GM12864 (cell line): ENCODE measurements around the gene THOP1.

Experiments
- DNase-seq: peaks from one replicate; pipeline ENCODE4 v3.0.0-alpha.2; 2011; ENCODE audit warnings: low read depth
- H3K4me3 ChIP-seq: 2 replicates; pipeline ENCODE4 v1.5.1; 2011; ENCODE audit warnings: mild to moderate bottlenecking, low read depth, low read length, control low read depth
- TF ChIP-seq, protein P1 (sequence below): IDR thresholded peaks from 2 replicates; pipeline ENCODE4 v1.5.1; 2011; ENCODE audit warnings: low read depth, mild to moderate bottlenecking, moderate library complexity, low read length, control low read depth, inconsistent platforms; ENCODE audit errors: missing control alignments

THOP1 gene

DNA sequence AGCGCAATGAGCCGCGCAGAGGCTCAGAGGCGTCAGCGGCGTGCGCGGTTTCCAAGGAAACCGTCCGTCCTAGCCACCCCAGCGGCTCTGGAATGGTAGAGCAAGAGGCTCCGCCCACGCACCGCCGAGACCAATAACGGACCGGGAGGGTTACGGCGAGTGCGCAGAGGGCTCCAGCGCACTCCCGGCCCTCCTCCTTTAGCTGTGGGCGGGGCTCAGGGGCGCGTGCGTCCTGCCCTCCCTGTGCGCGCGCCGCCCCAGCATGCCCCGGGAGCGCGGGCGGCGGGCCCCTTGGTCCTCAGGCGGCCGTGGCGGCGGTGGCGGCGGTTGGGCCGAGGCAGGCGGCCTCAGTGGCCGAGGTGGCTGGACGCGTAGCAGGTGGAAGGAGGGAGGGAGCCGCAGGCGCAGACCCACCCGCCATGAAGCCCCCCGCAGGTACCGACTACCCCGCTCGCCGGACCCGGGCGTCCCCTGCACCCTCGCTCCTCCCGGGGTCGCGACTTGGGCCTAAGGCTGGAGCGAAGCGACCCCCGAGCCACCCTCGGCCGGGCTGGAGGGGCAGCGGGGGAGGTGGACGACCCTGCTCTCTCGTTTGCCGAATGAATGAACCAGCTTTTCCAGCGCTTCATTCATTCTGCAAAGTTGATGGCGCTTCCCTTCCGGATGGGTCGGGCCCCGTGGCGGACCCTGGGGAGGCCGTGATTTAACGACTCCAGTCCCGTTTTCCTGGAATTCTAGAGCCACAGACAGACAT is at the start of gene THOP1:
THOP1 (plus strand) TSS at position 260 of the 754 bp plus-strand sequence; CDS start at position 420, 160 bp downstream.
- peak within 1 kb of the TSS; percentile 90 for H3K4me3 ChIP-seq
- DNase-seq, result peak; percentile 96
- TF ChIP-seq, protein P1, sequence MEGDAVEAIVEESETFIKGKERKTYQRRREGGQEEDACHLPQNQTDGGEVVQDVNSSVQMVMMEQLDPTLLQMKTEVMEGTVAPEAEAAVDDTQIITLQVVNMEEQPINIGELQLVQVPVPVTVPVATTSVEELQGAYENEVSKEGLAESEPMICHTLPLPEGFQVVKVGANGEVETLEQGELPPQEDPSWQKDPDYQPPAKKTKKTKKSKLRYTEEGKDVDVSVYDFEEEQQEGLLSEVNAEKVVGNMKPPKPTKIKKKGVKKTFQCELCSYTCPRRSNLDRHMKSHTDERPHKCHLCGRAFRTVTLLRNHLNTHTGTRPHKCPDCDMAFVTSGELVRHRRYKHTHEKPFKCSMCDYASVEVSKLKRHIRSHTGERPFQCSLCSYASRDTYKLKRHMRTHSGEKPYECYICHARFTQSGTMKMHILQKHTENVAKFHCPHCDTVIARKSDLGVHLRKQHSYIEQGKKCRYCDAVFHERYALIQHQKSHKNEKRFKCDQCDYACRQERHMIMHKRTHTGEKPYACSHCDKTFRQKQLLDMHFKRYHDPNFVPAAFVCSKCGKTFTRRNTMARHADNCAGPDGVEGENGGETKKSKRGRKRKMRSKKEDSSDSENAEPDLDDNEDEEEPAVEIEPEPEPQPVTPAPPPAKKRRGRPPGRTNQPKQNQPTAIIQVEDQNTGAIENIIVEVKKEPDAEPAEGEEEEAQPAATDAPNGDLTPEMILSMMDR, result no peak

DNA sequence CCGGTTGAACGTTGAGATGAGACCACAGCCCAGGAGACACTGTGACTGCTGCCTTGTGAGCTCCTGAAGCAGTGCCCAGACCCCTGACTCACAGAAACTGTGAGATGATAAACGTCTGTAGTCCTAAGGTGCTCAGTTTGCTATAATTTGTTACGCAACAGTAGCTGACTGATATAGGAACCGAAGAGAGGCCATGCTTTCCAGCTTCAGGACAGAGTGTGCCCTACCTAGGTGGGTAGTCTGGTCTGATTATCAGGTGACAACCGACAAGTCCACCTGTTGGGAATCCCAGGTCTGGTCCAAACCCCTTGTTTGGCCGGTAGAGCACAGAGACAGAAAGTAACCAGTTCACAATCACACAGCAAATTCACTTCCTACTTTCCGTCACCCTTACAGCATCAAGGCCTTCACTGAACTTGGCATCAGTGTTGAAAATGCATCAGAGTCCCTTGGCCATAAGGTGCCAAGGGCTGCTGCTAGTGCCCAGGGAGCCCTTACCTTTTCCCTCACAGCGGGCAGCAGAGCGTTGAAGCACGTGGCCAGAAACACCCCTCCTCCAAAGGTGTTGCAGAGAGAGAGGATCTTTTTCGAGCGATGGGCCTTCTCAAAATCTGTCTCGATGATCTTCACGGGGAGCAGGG is 48.6 kb upstream of the THOP1 start:
- TF ChIP-seq, protein P1, result no peak
- DNase-seq, result no peak
- H3K4me3 ChIP-seq, result no peak overlapping the region

DNA sequence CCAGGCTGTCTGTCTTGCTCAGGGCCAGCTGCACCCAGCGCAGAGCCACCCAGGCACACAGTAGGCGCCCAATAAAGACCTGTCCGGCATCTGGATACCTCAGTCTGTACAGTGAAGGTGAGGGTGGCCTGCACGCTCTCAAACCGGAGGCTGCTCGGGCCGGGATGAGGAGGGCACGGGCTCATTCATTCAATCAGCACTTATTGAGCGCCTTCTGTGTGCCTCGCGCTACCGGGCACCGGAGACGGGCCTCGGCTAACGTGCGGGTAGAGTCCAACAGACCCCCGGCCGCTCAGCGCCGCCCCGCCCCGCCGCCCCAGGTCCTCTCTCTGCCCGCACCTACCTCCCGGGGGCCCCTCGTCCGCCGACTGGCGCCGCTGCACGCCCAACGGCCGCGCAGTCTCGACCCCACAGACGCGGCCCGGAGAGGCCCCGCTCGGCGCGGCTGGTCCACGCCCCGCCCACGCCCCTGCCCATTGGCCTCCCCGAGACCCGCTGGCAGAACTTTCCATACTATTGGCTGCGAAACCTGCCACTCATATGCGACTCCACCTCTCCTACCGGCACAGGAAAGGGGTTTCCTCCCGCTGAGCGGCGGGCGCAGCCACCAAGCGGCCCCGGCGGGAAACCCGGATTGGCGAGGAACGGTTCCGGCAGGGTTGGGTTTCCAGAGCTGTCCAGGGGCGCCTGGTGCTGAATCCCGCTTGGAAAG is 45.5 kb upstream of the THOP1 start, which contains the start of gene SLC39A3:
SLC39A3 (minus strand) TSS at position 416 of the 712 bp plus-strand sequence. CDS start 2,760 bp downstream, outside the sequence.
- DNase-seq, result peak; percentile 98
- TF ChIP-seq, protein P1, result no peak
- H3K4me3 ChIP-seq, result peak within 1 kb of the TSS; percentile 97

DNA sequence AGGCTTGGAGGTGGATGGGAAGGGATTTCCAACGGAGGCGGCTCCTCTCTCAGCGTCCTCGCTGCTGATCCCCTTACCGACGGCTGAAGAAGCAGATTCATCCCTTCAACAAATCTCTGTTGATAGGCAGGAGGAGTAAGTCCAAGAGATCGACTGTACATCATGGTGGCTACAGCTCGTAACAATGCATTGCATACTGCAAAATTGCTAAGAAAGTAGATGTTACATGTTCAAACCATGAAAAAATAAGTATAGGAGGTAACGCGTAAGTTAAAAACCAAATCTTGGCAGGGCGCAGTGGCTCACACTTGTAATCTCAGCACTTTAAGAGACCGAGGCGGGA is 45.0 kb upstream of the THOP1 start:
- DNase-seq, result no peak
- TF ChIP-seq, protein P1, result no peak
- no peak overlapping the region for H3K4me3 ChIP-seq

DNA sequence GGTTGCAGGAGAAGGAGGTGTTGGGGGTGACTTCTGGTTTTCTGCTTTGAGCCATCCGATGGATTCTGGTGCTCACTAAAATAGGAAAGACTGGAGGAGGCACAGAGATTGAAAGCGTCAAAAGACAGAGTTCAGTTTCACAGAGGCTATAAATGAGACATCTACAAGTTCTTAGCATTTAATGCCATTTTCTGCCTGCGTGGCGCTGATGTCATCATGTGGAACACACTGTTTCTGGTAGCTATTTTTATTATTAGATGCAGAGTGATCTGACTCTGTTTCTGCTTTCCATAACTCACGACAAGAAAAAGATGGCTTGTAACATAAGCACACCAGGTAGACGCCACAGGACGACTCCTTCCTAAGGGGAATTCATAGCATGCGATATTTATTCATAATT is 42.2 kb upstream of the THOP1 start:
- H3K4me3 ChIP-seq, result no peak overlapping the region
- TF ChIP-seq, protein P1, result no peak
- DNase-seq, result no peak

DNA sequence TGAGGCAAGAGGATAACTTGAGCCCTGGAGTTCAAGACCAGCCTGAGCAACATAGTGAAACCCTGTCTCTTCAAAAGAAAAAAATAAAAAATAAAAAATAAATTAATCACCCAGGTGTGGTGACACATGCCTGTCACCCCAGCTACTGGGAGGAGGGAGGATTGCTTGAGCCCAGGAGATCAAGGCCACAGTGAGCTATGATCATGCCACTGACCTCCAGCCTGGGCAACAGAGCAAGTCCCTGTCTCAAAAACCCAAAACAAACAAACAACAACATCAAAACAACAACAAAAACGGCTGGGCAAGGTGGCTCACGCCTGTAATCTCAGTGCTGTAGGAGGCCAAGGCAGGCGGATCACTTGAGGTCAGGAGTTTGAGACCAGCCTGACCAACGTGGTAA is 41.2 kb upstream of the THOP1 start:
- TF ChIP-seq, protein P1, result no peak
- no peak overlapping the region for H3K4me3 ChIP-seq
- DNase-seq, result no peak
